GM23338 (cell line): ENCODE data around the gene VCPKMT.

Experiments used
- CTCF ChIP-seq, 2 experiments: fragments of 200-600 bp in 1 of 2; sonication (generic) in 1 of 2; conservative IDR thresholded peaks; 2 replicates each; pipeline versions ENCODE4 v1.5.1 to v1.6.1; 2016 to 2017; ENCODE audit warnings: antibody characterized with exemption in 2 of 2, low read depth in 2 of 2, mild to moderate bottlenecking in 2 of 2, moderate library complexity in 1 of 2
- EZH2phosphoT487 ChIP-seq: fragments of 200-600 bp; sonication (generic); IDR thresholded peaks from one replicate; pipeline ENCODE4 v1.8.1; 2018; ENCODE audit warnings: antibody characterized with exemption; ENCODE audit not compliant: unreplicated experiment

GRCh38 chr14:50086321-50086711 lies 30.1 kb downstream of the VCPKMT start:
- TF ChIP-seq CTCF (conservative IDR thresholded peaks at IDR 0.05; ENCODE audit: low read depth in 2 of 2) (no peak), EZH2phosphoT487 (no peak)
